Activated CD4-positive, CD25-positive, alpha-beta regulatory T cell (primary cell): ENCODE results near the gene ACVR1.
"Not testable (repeated sequence)": the region's sequence is repeated elsewhere in the genome, so short reads cannot be mapped to it uniquely, and the experiment has no call there.

Experiments used
- DNase-seq, 4 experiments: peaks; one replicate each; lab custom pipeline; 2025; lab: John Stamatoyannopoulos, UW

Gene ACVR1

GRCh38 chr2:157704148-157704547, 172.0 kb downstream of the ACVR1 start:
- DNase-seq = not testable (repeated sequence)

GRCh38 chr2:157699806-157700205, 176.3 kb downstream of the ACVR1 start:
- no peak for DNase-seq

- no peak for DNase-seq
Measured at GRCh38 chr2:157699009-157699408, 177.1 kb downstream of the ACVR1 start.

- DNase-seq = no peak
Measured at GRCh38 chr2:157698430-157698829, 177.7 kb downstream of the ACVR1 start.

- DNase-seq = no peak
Measured at GRCh38 chr2:157696036-157696435, 180.1 kb downstream of the ACVR1 start.

- no peak for DNase-seq
Measured at GRCh38 chr2:157692768-157693167, 183.4 kb downstream of the ACVR1 start.

GRCh38 chr2:157691695-157692094, 184.4 kb downstream of the ACVR1 start:
- no peak for DNase-seq

- DNase-seq = no peak
Measured at GRCh38 chr2:157691131-157691530, 185.0 kb downstream of the ACVR1 start.
